K562 (cell line): ENCODE data around the gene GINS3. TPM values are rescaled to one million over a fixed set of nuclear protein-coding genes. Genes with fewer than 3 reads are reported as not detected.

Source experiments
- CHD4 ChIP-seq: fragments of 200-600 bp; sonication (generic); IDR thresholded peaks from 3 replicates; pipeline ENCODE4 v1.6.1; 2012; ENCODE audit warnings: low read depth, mild to moderate bottlenecking, mixed read lengths, low read length, inconsistent platforms; ENCODE audit not compliant: insufficient read depth, insufficient replicate concordance, poor library complexity, severe bottlenecking
- DACH1 ChIP-seq: fragments of 450-650 bp; IDR thresholded peaks from 2 replicates; pipeline ENCODE4 v1.6.1; 2018; ENCODE audit not compliant: partially characterized antibody
- ETV6 ChIP-seq, 3 experiments: fragments of 150-350 bp in 1 of 3; sonication (generic) in 1 of 3; formaldehyde crosslinking in 1 of 3; IDR thresholded peaks; 2 replicates each; pipeline versions ENCODE4 v1.6.1 to v1.8.0; 2014 to 2022; ENCODE audit warnings: borderline replicate concordance in 2 of 3, low read depth in 2 of 3, antibody characterized with exemption in 1 of 3, low read length in 1 of 3, mild to moderate bottlenecking in 1 of 3, missing genetic modification reagents in 1 of 3
- FOSL1 ChIP-seq: fragments of 200-800 bp; sonication (Bioruptor generic); conservative IDR thresholded peaks from 2 replicates; pipeline ENCODE4 v1.6.1; 2016; ENCODE audit warnings: missing genetic modification characterization, missing compliant biosample characterization
- GABPB2 ChIP-seq: fragments of 250-450 bp; sonication (Bioruptor Pico); conservative IDR thresholded peaks from 2 replicates; pipeline ENCODE4 v1.5.1; 2021; ENCODE audit warnings: mild to moderate bottlenecking
- HDGF ChIP-seq: fragments of 450-650 bp; IDR thresholded peaks from 2 replicates; pipeline ENCODE4 v1.6.1; 2016
- SREBF2 ChIP-seq: sonication (generic); formaldehyde crosslinking; IDR thresholded peaks from 2 replicates; pipeline ENCODE4 v1.4.0; 2020; ENCODE audit warnings: mild to moderate bottlenecking, missing genetic modification reagents
- TAF1 ChIP-seq: IDR thresholded peaks from 2 replicates; pipeline ENCODE4 v1.6.1; 2011; ENCODE audit warnings: mild to moderate bottlenecking, low read length, moderate library complexity; ENCODE audit not compliant: insufficient read depth, control insufficient read depth, severe bottlenecking; ENCODE audit errors: extremely low read depth
- U2AF2 ChIP-seq: fragments of 200-400 bp; formaldehyde crosslinking; optimal IDR thresholded peaks from 2 replicates; pipeline ENCODE3; 2017; ENCODE audit warnings: low read depth, mild to moderate bottlenecking, low read length
- ZNF3 ChIP-seq: fragments of 250-450 bp; sonication (Bioruptor Pico); IDR thresholded peaks from 2 replicates; pipeline ENCODE4 v1.5.0; 2021; ENCODE audit warnings: mild to moderate bottlenecking, moderate library complexity
- polyA plus RNA-seq, 8 experiments: library from polyadenylated mRNA; depleted of rRNA in 4 of 8; stranded (reverse) in 5 of 8; unstranded in 3 of 8; fragments of >200 nt; fragmentation: Nextera tagmentation in 2 of 8; fragmentation: Illumina TruSeq in 1 of 8; extraction: Ambion mirVana in 2 of 8; extraction: Trizol in 1 of 8; gene quantifications; 2 replicates each; pipeline versions ENCODE4 v1.2.1 to v1.2.3, GENCODE V29; 2011 to 2014; ENCODE audit warnings: inconsistent platforms in 1 of 8, missing spikeins in 1 of 8
- total RNA-seq, 7 experiments: library from RNA; depleted of rRNA in 6 of 7; stranded (reverse); fragments of >200 nt in 6 of 7; fragmentation: Illumina TruSeq in 2 of 7; extraction: Trizol in 2 of 7; gene quantifications; 2 replicates each; pipeline versions ENCODE4 v1.2.1 to v1.2.3, GENCODE V29; 2011 to 2021; ENCODE audit warnings: low replicate concordance in 1 of 7
- TF ChIP-seq, protein P1 (sequence below): sonication (generic); formaldehyde crosslinking; IDR thresholded peaks from 2 replicates; pipeline ENCODE4 v1.8.1; 2023; ENCODE audit warnings: mild to moderate bottlenecking, missing genetic modification reagents
- TF ChIP-seq, protein P2 (sequence below): fragments of 450-650 bp; formaldehyde crosslinking; IDR thresholded peaks from 2 replicates; pipeline ENCODE4 v1.4.0; 2020; ENCODE audit warnings: mild to moderate bottlenecking, moderate library complexity
- TF ChIP-seq, protein P3 (sequence below): sonication (generic); formaldehyde crosslinking; IDR thresholded peaks from 2 replicates; pipeline ENCODE4 v1.8.0; 2022; ENCODE audit warnings: mild to moderate bottlenecking, missing genetic modification reagents
- TF ChIP-seq, protein P4 (sequence below): fragments of 450-650 bp; IDR thresholded peaks from 2 replicates; pipeline ENCODE4 v1.6.1; 2016; ENCODE audit warnings: missing biosample characterization, missing genetic modification characterization
- TF ChIP-seq, protein P5 (sequence below): fragments of 250-450 bp; sonication (Bioruptor Pico); IDR thresholded peaks from 2 replicates; pipeline ENCODE4 v1.4.0; 2020; ENCODE audit warnings: mild to moderate bottlenecking, moderate library complexity

Gene GINS3
- total and polyA plus RNA-seq, 9 of the 15 experiments (the other 6 are each of a cell fraction or from before 2014, with no cell fraction given): 17.8 to 31.9 (median 25.4) TPM

DNA sequence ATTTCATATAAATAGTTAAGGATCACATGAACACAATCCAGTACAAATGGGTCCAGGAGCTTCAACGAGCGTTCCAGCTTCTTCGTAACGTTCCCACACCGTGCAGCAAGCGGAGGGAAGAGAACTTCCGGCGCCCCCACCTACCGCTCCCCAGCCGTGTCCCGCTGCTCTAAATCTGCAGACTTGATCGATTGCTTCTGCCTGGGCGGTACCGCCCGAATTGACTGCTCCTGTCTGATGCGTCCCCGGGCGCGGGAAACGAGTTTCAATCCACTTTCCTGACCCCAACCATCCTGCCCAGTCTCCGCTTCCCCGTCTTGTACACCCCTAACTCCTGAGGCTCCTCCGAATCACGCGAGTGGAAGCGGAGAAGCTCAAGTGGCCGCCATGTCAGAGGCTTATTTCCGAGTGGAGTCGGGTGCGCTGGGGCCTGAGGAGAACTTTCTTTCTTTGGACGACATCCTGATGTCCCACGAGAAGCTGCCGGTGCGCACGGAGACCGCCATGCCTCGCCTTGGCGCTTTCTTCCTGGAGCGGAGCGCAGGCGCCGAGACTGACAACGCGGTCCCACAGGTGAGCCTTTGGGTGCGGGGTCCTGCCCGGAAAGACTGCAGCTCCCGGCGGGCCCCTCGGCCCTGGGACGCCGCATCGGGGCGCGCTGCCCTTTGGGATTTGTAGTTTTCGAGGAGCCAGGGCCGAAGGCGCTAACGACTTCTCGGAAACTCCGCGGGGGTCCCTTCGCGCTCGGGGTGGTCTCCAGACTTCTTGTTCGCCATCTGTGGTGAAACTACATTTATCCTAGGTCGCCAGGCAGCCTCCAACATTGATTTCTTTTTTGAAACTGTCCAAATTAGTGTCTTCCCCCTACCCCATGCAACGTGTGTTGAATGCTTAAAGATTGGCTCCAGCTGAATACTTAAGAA is at the start of gene GINS3 (continued):
- TF ChIP-seq, protein P1, sequence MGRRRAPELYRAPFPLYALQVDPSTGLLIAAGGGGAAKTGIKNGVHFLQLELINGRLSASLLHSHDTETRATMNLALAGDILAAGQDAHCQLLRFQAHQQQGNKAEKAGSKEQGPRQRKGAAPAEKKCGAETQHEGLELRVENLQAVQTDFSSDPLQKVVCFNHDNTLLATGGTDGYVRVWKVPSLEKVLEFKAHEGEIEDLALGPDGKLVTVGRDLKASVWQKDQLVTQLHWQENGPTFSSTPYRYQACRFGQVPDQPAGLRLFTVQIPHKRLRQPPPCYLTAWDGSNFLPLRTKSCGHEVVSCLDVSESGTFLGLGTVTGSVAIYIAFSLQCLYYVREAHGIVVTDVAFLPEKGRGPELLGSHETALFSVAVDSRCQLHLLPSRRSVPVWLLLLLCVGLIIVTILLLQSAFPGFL: no peak; the same call in 1 of the 2 replicates
- TF ChIP-seq, protein P2, sequence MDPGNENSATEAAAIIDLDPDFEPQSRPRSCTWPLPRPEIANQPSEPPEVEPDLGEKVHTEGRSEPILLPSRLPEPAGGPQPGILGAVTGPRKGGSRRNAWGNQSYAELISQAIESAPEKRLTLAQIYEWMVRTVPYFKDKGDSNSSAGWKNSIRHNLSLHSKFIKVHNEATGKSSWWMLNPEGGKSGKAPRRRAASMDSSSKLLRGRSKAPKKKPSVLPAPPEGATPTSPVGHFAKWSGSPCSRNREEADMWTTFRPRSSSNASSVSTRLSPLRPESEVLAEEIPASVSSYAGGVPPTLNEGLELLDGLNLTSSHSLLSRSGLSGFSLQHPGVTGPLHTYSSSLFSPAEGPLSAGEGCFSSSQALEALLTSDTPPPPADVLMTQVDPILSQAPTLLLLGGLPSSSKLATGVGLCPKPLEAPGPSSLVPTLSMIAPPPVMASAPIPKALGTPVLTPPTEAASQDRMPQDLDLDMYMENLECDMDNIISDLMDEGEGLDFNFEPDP (CRISPR knock-in tag): no peak
- TF ChIP-seq U2AF2 (no peak), HDGF (no peak), TAF1 (peak; percentile 73), CHD4 (no peak), GABPB2 (CRISPR knock-in tag) (no peak), DACH1 (no peak), ETV6 (IDR thresholded peaks at IDR 0.05; ENCODE audit: borderline replicate concordance in 1 of 2, low read depth in 2 of 2, low read length in 1 of 2) (no peak), ETV6 (CRISPR knock-in tag; IDR thresholded peaks at IDR 0.05; ENCODE audit: borderline replicate concordance) (no peak), FOSL1 (peak; percentile 30), SREBF2 (CRISPR knock-in tag) (no peak), ZNF3 (CRISPR knock-in tag) (no peak)
- TF ChIP-seq, protein P3, sequence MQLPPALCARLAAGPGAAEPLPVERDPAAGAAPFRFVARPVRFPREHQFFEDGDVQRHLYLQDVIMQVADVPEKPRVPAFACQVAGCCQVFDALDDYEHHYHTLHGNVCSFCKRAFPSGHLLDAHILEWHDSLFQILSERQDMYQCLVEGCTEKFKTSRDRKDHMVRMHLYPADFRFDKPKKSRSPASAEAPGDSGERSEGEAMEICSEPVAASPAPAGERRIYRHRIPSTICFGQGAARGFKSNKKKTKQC (CRISPR knock-in tag): peak; percentile 88
- TF ChIP-seq, protein P4, sequence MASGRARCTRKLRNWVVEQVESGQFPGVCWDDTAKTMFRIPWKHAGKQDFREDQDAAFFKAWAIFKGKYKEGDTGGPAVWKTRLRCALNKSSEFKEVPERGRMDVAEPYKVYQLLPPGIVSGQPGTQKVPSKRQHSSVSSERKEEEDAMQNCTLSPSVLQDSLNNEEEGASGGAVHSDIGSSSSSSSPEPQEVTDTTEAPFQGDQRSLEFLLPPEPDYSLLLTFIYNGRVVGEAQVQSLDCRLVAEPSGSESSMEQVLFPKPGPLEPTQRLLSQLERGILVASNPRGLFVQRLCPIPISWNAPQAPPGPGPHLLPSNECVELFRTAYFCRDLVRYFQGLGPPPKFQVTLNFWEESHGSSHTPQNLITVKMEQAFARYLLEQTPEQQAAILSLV (tag): no peak
- TF ChIP-seq, protein P5, sequence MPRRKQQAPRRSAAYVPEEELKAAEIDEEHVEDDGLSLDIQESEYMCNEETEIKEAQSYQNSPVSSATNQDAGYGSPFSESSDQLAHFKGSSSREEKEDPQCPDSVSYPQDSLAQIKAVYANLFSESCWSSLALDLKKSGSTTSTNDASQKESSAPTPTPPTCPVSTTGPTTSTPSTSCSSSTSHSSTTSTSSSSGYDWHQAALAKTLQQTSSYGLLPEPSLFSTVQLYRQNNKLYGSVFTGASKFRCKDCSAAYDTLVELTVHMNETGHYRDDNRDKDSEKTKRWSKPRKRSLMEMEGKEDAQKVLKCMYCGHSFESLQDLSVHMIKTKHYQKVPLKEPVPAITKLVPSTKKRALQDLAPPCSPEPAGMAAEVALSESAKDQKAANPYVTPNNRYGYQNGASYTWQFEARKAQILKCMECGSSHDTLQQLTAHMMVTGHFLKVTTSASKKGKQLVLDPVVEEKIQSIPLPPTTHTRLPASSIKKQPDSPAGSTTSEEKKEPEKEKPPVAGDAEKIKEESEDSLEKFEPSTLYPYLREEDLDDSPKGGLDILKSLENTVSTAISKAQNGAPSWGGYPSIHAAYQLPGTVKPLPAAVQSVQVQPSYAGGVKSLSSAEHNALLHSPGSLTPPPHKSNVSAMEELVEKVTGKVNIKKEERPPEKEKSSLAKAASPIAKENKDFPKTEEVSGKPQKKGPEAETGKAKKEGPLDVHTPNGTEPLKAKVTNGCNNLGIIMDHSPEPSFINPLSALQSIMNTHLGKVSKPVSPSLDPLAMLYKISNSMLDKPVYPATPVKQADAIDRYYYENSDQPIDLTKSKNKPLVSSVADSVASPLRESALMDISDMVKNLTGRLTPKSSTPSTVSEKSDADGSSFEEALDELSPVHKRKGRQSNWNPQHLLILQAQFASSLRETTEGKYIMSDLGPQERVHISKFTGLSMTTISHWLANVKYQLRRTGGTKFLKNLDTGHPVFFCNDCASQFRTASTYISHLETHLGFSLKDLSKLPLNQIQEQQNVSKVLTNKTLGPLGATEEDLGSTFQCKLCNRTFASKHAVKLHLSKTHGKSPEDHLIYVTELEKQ (CRISPR knock-in tag): no peak
